Measurements from ENCODE around the gene SYT15.

SYT15 gene

GRCh38 chr10:46547541-46548497 lies 31.1 kb upstream of the SYT15 start:
- H3K27ac ChIP-seq: no peak overlapping the region
- TF ChIP-seq, protein P1, sequence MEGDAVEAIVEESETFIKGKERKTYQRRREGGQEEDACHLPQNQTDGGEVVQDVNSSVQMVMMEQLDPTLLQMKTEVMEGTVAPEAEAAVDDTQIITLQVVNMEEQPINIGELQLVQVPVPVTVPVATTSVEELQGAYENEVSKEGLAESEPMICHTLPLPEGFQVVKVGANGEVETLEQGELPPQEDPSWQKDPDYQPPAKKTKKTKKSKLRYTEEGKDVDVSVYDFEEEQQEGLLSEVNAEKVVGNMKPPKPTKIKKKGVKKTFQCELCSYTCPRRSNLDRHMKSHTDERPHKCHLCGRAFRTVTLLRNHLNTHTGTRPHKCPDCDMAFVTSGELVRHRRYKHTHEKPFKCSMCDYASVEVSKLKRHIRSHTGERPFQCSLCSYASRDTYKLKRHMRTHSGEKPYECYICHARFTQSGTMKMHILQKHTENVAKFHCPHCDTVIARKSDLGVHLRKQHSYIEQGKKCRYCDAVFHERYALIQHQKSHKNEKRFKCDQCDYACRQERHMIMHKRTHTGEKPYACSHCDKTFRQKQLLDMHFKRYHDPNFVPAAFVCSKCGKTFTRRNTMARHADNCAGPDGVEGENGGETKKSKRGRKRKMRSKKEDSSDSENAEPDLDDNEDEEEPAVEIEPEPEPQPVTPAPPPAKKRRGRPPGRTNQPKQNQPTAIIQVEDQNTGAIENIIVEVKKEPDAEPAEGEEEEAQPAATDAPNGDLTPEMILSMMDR (conservative IDR thresholded peaks at IDR 0.05): no peak
- no peak for TF ChIP-seq ZFX (IDR thresholded peaks at IDR 0.05)

DNA sequence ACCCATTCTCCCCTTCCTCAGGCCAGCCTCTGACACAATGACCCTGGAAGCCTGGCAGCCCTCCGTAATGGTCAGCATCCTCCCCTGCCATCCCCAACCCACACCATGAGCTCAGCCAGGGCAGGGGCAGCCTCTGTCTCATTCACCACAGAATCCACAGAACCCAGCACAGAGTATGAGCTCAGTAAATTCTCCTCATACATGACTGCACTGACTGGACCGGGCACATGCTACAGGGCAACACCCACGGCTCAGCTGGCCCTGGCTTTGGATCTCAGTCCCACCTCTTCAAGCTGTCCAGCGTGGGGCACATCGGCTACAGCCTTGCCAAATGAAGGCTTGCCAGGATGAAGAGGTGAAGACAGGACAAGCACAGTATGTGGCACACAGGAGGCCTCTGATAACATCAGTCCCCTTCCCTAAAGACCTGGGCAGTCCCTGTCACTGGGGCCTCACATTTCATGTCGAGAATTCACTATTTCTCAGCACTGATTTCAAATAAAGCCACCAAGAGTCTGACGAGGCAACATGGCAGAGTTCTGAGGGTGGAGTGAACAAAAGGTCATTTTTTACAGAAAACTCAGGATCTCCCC lies 30.3 kb upstream of the SYT15 start:
- TF ChIP-seq, protein P1 (conservative IDR thresholded peaks at IDR 0.05): no peak
- TF ChIP-seq ZFX (IDR thresholded peaks at IDR 0.05): no peak
- H3K27ac ChIP-seq: no peak overlapping the region

- TF ChIP-seq, protein P1 (conservative IDR thresholded peaks at IDR 0.05): no peak
- TF ChIP-seq ZFX (IDR thresholded peaks at IDR 0.05): no peak
- H3K27ac ChIP-seq: no peak overlapping the region
Measured at GRCh38 chr10:46549171-46550075, 29.5 kb upstream of the SYT15 start.

GRCh38 chr10:46550076-46550790 lies 28.7 kb upstream of the SYT15 start:
- no peak overlapping the region for H3K27ac ChIP-seq
- TF ChIP-seq ZFX (IDR thresholded peaks at IDR 0.05): no peak
- TF ChIP-seq, protein P1 (conservative IDR thresholded peaks at IDR 0.05): no peak

DNA sequence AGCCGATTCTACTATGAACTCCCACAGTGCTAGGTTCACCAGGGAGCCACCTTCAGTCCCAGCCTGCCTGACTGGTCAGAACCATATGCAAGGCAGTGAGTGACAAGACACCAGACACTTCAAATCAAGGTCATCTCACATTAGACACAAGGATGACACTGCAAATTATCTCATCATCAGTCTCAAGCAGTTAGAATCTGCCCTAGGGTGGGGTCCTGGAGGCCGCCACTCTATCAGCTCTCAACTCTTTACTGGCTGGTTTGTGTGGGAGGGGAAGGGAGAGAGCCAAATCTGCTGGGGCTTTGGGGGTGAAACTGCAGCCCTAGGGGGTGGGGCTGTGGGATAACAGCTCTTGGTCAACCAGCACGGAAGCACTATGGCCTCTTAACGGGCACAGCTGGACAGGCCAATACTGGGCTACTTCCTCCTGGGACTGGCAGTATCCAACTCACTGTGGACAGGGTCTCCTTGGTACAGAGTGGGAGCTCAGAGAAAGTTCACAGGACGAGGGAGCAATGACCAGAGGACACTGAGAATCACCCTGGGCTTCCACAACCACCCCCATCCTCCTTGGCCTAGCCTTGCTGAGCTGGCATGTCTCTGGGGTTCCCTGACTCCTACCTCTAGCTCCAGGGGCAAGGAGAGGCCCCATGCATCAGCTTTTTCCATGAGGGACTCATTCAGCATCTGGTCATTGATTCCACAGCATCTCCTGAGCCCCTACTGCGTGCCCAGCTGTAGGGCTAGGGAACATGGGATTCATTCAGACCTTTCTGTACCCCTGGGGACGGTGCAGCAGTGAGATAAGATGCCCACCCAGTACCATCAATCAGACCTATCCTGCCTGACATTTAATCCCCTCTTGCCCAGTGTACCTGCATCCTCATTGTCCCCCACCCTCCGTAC lies 27.9 kb upstream of the SYT15 start:
- TF ChIP-seq, protein P1 (conservative IDR thresholded peaks at IDR 0.05): no peak
- no peak for TF ChIP-seq ZFX (IDR thresholded peaks at IDR 0.05)
- peak overlapping the region; percentile 73 for H3K27ac ChIP-seq
